Astrocyte of the cerebellum (primary cell): Measurements from ENCODE around the gene UGT1A9.

Experiments used
- DNase-seq: peaks from one replicate; pipeline ENCODE4 v3.0.0-alpha.2; 2011; ENCODE audit warnings: low read depth
- H3K4me3 ChIP-seq: 2 replicates; pipeline ENCODE4 v1.5.1; 2011; ENCODE audit warnings: mild to moderate bottlenecking, low read depth, low read length, moderate library complexity
- in situ Hi-C: cut with HindIII; loops from 2 replicates; pipeline ENCODE4 v1.10.0; 2017; ENCODE audit warnings: low sequenced_read_pairs
- TF ChIP-seq, protein P1 (sequence below): IDR thresholded peaks from 2 replicates; pipeline ENCODE4 v1.5.1; 2012; ENCODE audit warnings: low read length, low read depth, moderate library complexity, mild to moderate bottlenecking; ENCODE audit errors: missing control alignments

UGT1A9 gene

DNA sequence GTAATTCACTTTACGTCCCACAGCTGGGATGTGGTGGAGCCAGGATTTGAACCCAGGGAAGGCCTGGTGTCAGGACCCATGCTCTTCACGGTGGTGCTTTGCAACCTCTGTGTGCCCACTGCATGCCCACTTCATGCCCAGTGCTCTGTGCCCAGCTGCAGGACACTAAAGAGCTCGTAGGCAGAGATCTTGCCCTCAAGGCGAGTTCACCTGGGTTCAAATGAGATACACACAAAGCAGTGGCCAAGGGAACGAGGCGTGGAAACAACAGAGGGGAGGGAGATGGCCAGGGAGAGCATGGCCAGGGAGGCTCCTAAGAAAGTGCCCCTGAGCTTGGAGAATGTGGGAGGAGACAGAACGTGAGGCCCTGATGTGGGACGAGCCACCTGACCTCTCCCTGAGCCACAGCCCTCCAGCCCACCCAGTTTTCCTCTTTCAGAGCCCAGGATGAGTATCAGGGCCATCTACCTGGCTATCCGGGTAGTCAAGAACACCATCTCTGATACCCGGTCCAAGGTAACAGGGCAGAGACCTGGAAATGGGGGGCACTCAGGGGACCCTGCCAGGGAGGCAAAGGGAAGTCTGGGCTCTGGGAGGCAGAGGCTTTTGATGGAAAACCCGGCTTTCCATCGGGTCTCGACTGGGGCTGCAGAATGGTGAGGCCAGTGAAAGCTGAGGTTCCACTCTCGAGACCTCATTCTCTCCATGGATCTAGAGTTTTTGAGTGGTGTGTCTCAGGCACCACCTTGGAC lies 126.8 kb downstream of the UGT1A9 start:
- no peak for DNase-seq
- no peak overlapping the region for H3K4me3 ChIP-seq
- TF ChIP-seq, protein P1, sequence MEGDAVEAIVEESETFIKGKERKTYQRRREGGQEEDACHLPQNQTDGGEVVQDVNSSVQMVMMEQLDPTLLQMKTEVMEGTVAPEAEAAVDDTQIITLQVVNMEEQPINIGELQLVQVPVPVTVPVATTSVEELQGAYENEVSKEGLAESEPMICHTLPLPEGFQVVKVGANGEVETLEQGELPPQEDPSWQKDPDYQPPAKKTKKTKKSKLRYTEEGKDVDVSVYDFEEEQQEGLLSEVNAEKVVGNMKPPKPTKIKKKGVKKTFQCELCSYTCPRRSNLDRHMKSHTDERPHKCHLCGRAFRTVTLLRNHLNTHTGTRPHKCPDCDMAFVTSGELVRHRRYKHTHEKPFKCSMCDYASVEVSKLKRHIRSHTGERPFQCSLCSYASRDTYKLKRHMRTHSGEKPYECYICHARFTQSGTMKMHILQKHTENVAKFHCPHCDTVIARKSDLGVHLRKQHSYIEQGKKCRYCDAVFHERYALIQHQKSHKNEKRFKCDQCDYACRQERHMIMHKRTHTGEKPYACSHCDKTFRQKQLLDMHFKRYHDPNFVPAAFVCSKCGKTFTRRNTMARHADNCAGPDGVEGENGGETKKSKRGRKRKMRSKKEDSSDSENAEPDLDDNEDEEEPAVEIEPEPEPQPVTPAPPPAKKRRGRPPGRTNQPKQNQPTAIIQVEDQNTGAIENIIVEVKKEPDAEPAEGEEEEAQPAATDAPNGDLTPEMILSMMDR = no peak
- in situ Hi-C loops = no loop called here

DNA sequence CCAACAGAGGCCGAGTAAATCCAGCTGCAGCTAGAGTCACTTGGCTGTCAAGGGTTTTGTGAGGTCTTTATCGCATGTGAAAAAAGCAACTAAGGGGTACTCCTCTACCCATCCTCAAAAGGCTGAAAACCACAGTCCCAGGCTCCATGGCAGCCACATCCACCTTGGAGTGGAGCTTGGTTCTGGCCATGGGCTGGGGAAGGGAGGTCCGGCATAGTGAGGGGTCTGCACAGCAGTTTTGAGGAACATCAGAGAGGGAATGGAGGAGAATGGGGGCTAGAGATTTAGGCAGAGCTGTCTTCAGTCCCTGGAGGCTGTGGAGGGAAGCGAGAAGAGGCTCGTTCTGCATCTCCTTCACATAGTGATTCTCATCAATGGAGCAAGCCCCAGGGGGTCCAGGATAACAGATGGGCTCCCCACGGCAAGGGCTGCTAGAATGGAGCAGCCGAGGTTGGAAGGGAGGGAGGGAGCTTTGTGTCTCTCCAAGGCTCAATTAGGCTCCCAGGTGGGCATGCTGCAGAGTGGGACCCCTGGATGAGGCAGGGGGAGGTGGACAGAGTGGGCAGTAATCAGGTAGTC lies 127.5 kb downstream of the UGT1A9 start:
- TF ChIP-seq, protein P1 = no peak
- in situ Hi-C loops = no loop called here
- DNase-seq = no peak
- H3K4me3 ChIP-seq = no peak overlapping the region

- no peak for DNase-seq
- TF ChIP-seq, protein P1 = no peak
- in situ Hi-C loops = no loop called here
- H3K4me3 ChIP-seq = no peak overlapping the region
These were observed 128.0 kb downstream of the UGT1A9 start for GRCh38 chr2:233799716-233800115.

- H3K4me3 ChIP-seq = no peak overlapping the region
- in situ Hi-C loops = no loop called here
- TF ChIP-seq, protein P1 = no peak
- DNase-seq = no peak
These were observed 128.5 kb downstream of the UGT1A9 start for GRCh38 chr2:233800208-233800607.

DNA sequence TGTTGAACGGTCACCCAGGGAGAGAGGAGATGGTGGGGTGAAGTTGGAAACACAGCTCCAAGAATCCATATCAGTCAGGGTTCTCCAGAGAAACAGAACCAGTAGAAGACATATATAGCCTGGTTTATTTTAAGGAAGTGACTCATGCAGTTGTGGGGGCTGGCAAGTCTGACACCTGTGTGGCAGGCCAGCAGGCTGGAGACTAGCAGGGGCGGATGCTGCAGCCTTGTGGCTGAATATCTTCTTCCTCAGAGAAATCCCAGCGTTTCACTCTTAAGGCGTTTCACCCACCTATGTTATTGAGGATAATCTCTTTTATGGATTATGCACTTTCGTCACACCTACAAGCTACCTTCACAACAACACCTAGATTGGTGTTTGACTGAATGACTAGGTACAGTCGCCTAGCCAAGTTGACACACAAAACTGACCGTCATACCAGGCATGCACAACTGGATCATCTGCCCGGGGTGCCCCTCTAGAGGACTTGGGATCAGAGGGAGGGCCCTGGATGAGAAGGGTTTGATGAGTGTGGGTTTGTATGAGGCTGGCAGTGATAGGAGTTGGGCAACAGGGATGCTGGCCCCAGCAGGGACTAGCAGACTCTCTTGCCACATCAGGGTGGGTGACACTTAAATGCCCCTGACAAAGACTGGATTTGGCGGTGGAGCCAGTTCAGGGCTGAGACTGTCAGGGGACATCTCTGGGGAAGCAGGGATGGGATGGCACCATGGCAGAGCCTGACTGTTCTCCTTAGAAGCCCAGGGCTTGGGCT lies 129.8 kb downstream of the UGT1A9 start:
- DNase-seq = no peak
- in situ Hi-C loops = no loop called here

More for the DNA sequence above, 129.8 kb downstream of the UGT1A9 start:
- TF ChIP-seq, protein P1 = no peak
- no peak overlapping the region for H3K4me3 ChIP-seq
